ENCODE measurements around the gene TRIP13.

TRIP13 gene

DNA sequence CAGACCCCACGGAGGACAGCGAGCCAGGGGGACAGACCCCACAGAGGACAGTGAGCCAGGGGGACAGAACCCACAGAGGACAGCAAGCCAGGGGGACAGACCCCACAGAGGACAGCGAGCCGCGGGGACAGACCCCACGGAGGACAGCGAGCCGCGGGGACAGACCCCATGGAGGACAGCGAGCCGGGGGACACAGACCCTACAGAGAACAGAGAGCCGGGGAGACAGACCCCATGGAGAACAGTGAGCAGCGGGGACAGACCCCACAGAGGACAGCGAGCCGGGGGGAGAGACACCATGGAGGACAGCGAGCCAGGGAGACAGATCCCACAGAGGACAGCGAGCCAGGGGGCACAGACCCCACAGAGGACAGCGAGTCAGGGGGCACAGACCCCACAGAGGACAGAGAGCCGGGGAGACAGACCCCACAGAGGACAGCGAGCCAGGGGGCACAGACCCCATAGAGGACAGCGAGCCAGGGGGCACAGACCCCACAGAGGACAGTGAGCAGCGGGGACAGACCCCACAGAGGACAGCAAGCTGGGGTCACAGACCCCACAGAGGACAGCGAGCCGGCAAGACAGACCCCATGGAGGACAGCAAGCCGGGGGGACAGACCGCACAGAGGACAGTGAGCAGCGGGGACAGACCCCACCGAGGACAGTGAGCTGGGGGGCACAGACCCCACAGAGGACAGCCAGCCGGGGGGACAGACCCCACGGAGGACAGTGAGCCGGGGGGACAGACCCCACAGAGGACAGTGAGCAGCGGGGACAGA lies 37.5 kb upstream of the TRIP13 start:
- no peak for DNase-seq

DNA sequence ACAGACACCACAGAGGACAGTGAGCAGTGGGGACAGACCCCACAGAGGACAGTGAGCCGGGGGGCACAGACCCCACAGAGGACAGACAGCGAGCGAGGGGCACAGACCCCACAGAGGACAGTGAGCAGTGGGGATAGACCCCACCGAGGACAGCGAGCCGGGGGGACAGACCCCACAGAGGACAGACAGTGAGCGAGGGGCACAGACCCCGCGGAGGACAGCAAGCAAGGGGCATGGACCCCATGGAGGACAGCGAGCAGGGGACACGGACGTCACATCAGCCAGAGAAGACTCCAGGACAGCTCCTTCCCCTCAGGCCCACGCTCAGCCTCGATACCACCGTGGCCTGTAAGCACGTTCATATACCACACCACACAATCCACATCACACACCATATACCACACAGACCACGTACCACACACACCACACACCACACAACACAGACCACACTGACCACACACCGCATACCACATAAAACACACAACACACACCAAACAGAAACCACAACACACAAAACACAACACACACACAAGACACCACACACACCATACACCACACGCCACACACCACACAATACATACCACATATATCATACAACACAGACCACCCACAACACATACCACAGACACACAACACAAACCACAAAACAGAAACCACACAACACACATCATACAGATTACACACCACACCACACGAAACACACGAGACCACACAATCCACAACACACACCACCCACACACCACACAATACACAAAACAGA lies 36.7 kb upstream of the TRIP13 start:
- DNase-seq = no peak

DNA sequence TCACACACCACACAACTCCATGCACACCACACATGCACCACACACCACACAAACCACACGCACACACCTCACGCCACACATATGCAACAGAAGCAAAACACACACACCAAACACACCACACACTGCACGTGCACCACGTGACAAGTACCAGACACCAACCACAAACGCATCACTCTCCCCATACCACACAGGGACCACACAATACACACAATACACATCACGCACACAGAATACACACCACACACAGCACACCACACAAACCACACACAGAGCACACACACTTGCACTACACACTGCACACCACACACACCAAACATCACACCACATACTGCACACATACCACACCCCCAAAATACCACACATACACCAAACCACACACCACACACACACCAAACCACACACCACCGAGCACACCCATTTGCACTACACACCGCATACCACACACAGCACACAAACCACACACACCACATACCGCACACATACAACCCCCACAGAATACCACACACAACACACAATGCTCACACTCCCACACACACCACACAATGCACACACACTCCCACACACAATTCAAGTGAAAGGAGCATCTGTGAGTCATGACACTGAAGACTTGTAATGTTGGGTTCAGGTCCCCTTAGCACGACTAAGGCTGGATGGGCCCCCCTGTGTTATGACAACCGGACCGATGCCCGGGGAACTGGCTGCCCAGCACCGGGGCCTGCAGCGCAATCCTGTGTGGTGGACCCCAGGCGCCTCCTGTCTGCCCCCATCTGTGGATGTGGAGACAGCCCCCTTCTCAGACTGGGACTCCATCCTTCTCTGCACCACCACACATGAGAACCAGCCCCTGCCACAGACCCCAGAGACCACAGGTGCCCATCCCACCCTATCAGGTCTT lies 35.9 kb upstream of the TRIP13 start:
- DNase-seq = no peak

DNA sequence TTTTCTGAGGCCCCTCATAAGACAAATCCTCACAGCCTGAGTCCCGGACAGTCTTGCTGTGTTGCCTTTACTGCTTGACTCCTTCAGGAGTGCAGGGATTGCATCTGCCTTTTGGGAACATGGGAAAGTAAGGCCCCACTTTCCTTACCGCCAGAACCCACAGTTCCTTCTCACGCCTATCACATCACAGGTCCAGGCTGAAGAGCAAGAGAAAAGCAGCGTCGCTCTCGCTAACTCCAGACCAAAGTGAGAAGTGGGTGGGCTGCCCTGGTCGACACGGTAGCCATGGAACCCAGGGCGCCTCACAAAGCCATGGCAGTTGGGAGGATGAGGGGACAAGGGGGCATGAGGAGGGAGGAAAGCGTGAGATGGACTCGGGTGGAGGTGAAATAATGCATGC lies 34.0 kb upstream of the TRIP13 start:
- DNase-seq = no peak

DNA sequence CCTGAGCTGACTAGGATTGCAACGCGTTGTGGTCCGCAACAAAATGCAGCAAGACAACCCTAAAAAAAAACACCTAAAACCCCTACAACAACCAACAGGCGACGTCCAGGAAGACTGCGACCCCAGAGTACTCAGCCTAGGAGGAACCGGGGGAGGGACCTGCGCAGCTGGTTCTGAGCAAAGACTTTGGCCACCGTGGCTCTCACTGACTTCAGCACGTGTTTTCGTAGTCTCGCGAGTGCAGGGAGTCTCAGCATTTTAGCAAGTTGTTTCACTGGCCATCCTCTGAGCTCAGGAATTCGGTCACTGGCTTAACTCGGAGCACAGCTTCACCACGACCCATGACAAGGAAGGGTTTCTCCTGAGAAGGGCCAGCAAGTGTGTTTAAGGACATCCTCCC lies 33.3 kb upstream of the TRIP13 start:
- no peak for DNase-seq

DNA sequence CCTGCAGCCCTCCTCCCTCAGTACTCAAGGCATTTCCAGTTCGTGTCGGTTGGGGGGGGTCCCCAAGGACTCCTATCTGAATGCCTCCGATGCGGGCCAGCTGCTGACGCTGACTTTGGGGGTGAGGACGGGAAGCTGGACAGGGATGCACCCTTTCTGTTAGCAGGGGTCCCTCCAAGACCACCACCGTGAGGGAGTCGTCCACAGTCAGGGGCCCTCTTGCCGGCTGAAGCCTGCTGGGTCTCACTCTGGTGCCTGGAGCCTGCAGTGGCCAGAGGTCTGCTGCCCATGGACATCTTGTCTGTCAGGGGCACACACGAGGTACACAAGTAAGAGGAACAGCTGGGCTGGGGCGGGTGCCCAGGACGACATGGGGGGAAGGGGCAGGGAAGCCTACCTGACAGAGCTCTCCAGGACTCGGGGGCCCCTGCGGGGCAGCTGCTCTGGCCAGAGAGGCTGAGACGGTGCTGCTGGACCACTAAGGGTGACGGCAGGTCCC lies 32.8 kb upstream of the TRIP13 start:
- DNase-seq = no peak

DNA sequence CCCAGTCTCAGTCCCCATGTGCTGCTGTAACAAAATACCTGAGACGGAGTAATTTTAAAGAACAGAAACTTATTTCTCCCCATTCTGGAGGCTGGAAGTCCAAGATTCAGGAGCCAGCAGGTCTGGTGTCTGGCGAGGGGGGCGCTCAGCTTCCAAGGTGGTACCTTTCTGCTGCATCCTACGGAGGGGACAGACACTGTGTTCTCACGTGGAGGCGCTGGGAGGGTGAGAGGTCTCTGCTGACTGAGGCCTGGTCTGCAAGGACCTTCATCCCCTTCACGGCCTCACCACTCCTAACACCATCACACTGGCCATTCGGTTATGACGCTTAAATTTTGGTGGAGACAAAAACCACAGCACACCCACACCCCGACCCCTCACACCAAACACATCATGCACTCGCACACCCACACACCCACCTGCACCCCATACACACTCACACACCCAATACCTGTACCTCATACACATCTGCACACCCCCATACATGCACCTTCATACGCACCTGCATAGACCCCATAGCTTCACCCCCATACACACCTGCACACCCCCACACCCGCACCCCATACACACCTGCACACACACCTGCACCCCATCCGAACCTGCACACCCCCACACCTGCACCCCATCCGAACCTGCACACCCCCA lies 32.1 kb upstream of the TRIP13 start:
- no peak for DNase-seq

DNA sequence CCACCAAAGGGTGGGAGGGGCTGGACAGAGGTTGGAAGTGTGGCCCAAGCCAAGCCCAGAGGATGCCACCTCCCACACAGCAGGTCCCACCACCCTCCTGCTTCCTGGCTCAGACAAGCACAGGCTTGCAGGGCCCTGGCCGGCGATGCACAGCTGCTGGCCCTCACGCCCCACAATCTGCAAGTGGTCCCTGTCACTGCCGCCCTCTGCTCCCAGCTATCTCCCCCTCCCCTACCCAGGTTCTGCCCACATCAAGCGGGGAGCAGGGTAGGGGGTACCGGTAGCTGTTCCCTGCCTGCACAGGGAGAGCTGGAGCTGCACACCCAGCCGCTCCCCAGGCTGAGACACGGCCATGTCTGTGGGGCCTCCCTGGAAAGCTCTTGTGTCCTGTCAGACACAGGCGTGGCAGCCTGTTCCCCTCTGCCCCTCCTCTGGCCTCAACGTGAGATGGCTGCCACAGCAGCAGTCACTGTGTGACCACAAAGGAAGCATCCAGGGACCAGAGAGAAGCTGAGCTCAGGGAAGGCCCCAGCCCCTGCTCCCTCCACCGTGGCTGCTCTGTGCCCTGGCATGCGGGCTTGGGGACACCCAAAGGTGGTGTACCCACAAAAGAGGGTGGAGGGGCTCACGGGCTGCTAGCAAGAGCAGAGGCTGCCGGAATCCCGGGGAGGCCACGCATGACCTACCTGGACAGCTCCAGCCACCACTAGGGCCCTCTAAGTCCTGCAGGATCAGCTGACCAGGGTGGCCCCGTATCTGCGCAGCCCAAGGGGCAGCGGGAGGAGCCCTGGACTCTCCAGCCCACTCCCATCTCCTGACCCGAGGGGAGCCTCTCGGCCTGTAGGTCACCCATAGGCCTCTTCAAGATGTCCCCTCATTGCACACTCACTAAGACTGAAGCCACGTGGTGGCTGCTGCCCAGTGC lies 31.0 kb upstream of the TRIP13 start:
- no peak for DNase-seq

DNA sequence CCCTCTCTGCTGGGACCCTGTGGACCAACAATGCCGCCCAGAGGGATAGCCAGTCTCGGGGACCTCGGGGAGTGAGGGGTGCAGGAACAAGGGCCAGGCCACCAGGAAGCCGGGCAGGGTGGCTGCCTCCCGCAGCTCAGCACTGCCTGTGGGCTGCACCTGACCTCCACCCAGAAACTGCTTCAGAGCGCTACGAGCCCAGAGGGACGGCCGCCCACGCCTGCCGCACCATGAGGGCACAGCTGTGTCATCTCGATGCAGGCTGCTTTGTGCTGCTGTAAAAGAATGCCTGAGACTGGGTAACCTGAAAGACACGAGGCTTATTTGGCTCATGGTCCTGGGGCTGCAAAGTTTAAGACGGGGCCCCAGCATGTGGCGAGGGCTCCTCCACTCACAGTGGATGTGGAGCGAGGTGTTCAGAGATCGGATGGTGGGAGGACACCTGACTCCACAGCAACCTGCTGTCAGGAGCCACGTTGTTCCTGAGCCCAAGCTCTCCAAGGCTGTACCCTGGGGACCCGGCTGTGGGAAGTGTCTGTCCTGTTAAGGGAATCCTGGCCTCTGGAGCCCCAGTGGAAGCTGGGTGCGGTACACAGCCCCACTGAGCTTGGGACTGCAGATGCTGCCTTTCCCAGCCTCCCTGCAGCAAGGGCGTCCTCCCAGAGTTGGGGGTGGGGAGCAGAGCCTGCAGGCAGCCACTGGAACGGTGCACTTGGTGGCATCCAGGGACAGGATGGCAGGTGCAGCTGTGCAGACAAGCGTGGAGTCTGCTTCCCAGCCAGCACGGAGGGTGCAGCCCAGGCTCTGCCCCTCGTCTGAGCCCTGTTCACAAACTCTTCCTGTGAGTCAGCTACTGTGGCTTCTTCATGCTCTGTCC lies 30.1 kb upstream of the TRIP13 start:
- no peak for DNase-seq

DNA sequence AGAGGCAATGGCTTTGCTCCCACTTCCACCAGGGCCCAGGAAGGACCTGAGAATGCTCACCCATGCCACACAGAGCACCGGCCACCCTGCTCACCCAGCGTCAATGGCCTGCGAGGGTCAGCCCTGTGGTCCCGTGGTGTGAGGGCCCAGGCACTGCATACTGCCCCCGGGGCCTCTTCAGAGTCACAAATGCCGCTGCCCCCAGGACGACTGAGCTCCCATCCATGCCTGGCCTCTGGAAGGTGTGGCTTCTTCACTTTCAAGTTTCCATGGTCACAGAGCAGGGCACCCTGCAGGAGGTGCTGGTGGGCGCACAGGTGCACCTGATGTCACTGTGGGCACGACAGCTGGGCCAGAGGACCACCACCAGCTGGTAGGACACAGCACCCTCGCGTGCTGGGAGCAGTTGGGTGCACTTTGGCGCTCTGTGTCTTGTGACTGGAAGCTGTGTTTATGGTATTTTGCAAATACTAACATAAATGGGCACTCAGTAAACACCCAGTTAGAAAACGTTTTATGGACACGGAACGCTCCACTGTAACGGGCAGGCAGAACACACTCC lies 29.4 kb upstream of the TRIP13 start:
- DNase-seq = no peak

DNA sequence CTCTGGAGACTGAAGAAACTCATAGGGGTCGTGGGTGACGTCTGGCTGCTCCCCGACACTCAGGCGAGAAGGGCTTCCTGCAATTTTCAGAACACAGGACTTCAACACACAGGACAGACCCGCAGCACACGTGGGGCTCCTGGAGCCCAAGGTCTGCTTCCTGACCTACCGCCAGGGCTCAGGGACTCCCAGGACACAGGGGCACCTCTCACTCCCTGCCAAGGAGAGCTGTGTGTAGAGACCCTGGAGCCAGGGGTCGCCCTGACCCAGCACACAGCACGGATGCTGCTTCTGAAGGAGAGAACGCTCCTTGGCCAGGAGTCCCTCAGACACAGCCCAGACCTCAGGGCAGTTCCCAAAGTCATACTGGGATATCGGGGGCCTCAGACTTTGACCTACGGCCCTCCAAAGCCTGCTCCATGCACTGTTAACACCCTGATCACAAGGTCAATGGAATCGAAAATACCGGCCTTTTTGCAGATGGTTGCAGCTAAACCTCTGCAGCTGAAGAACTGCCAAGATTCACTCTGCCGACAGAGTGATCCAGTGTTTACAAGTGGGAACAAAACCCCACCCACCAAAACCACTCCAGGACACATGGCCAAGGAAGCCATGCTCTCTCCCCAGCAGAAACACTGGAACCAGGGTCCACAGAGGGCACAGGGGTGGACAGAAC lies 28.1 kb upstream of the TRIP13 start:
- DNase-seq = no peak

DNA sequence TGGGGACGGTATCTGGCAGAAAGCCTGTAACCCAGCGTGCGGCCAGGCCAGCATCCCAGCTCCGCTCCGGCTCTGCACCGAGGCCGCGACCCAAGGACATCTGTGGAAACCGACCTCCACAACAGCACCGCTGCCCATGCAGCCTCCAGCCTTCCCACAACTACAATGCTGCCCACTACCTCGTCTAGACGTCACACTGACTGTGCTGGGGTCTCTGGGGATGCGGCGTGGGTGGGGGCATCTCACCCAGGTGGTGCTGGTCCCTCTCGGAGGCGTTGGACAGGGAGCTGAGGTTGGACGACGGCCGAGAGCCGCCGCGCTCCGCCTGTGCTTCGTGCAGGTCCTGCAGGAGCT lies 27.5 kb upstream of the TRIP13 start:
- no peak for DNase-seq

DNA sequence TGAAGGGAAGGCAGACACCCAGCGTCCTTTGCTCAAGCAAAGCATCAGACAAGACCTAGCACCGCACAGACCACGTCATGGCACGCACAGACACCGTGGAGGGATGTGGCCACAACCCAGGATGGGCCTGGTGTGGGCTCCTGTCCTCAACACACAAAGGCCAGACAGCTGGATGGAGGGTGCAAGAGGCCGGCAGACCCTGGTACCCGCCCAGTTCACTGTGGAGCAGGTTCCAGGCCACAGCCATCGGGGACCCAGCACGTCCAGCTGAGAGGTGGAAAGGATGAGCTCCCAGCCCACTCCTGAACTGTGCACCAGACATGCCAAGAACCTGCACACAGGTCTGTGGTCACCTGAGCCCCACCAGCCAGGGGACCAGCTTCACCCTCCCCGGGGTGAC lies 26.9 kb upstream of the TRIP13 start:
- DNase-seq = no peak

DNA sequence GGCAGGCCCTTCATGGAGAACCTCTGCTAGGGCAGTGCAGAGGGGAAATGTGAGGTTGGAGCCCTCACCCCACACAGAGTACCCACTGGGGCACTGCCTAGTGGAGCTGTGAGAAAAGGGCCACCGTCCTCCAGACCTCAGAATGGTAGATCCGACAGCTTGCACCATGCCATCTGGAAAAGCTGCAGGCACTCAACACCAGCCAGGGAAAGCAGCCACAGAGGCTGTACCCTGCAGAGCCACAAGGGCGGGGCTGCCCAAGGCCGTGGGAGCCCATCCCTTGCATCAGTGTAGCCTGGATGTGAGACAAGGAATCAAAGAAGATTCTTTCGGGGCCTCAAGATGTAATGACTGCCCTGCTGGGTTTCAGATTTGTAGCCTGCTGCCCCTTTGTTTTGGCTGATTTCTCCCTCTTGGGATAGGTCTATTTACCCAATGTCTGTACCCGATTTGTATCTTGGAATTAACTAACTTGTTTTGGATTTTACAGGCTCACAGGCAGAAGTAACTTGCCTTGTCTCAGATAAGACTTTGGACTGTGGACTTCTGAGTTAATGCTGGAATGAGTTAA lies 25.3 kb upstream of the TRIP13 start:
- no peak for DNase-seq

DNA sequence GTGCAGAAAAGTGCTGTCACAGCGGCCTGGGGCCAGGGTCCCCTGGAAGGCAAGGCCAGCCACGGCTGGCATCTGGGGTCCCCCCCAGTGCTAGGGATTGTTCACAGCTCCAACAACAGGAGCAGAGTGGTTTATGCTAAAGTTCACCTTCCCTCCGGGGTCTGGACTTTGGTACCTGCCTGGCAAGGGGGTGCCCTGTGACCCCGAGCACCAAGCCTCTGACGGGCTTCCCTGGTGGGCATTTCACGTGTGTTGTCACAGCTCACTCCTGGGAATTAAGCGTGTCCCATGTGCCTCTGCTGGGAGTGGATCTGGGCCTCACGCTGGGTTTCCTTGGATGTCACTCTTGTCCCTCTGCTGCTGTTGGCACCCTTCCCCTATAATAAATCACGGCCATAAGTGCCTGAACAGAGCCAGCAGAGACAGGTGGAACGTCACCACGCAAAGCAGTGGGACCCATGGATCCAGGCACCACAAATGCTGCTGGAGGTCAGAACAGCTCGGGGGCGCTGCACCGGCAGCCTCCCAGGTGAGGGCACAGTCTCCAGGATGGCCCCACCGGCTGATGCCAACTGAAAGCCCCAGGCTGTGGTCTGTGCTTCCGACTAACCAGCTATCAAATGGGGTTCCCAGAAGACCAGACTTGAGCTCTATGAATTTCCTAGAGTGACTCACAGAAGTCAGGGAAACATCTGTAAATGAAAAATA lies 24.1 kb upstream of the TRIP13 start:
- DNase-seq = no peak

DNA sequence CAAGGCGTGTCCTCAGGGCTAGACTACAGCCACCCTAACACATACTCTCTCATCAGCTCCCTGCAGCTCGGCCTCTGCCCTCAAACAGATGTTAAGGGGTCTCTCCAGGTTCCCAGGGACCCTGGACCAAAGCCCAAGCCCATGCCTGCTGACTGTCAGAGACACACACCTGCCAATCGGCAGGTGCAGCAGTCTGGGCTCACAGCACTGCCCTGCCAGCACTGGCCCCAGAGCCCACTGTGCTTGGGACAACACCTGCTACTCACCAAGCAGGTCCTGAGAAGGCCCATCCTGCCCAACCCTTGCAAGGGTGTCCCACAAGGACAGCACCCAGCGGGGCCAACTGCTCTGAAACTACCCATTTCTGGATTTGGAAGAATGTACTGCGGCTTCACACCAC lies 21.7 kb upstream of the TRIP13 start:
- no peak for DNase-seq

DNA sequence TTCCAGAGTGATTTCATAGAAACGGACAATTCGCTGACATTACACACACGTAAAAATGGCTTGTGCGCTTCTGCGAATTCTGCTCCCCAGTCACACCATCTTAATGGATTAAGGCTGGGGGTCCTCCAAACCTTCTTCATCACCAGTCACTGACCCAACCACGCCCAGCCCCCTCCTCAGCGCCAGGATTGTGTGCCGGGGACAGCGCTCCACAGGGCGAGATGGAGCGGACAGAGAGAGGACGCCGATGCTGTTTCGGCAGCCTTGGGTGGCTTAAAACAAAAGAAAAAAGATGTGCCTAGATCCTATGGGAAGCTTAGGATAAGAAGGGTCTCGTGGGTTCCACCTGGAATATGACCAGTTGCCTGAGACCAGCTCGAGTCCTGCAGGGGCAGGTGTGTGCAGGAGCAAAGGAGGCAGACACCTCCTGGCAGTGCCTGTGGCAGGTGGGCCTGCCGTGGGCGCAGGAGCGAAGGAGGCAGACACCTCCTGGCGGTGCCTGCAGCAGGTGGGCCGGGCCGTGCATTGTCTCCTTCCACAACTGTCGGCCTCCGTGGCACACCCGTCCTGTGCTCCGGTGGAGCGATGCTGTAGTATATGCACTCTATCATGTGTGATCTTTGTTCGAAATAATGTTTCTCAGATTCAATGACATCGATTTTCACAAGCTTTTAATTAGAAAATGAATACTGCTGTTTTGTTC lies 20.9 kb upstream of the TRIP13 start:
- no peak for DNase-seq

DNA sequence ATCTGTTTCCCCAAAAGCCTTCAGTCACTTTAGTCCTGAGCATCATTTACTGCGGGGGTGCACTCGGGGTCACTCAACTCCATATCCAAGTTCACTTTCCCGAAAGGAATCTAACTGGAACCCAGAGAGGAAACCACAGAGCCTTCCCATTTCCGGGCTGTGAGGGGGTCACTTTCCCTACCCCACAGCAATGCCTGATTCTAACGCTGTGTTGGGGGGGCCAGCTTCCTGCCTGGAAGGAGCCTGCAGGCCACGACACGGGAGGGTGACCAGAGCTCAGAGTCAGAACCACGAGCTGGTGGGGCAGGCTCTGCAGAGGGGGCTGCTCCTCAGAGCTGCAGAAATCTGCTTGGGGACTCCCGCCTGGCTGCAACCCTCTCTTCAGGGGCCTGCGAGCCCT lies 20.4 kb upstream of the TRIP13 start:
- DNase-seq = no peak
